ENCODE results near the gene FOLR3. TPM values are rescaled to one million over a fixed set of nuclear protein-coding genes. Genes with fewer than 3 reads are reported as not detected.

FOLR3 gene
- polyA plus RNA-seq, 1 donor (not counting 4 experiments of a cell fraction or from before 2014, with no cell fraction given) = 21.0 TPM

DNA sequence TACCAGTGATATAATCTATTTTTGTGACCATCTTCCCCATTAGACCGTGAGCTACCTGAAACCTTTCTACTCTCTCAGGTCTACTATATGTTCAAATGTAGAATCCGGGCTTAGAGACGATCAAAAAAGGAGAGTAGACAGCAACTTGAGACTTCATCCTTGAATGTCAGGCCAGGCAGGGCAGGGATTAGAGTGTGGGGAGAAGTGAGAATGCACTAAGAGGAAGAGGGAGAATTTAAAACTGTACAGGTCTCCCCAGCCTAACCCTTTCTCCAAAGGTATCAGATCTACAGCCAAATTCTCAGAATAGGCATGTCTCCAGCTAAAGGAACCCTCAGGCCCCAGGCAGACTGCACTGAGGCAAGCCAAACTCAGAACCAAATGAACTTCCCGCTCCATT lies 33.4 kb upstream of the FOLR3 start:
- Histone ChIP-seq H3K27ac (ENCODE audit: control insufficient read depth, insufficient read depth, low read length) (peak overlapping the region; percentile 95), H3K4me3 (ENCODE audit: control insufficient read depth in 2 of 3, extremely low read depth in 1 of 3, insufficient read depth in 2 of 3, low read depth in 1 of 3, low read length in 3 of 3) (peak overlapping the region; percentile 62 to 99 (median 94)), H3K27me3 (ENCODE audit: control insufficient read depth, extremely low read depth, insufficient read depth, low read length) (no peaks in the 10 kb centered on the region), H4K20me1 (ENCODE audit: control insufficient read depth, extremely low read depth, insufficient read depth, low read length) (no peaks in the 10 kb centered on the region), H3K79me2 (ENCODE audit: control insufficient read depth, insufficient read depth, low read length) (peaks cover 44% of the 10 kb centered on the region), H3K9ac (ENCODE audit: control insufficient read depth, extremely low read depth, insufficient read depth, low read length) (peak overlapping the region; percentile 97), H3K4me2 (ENCODE audit: control insufficient read depth, extremely low read depth, insufficient read depth, low read depth, low read length) (peak overlapping the region; percentile 97), H3K9me3 (ENCODE audit: control insufficient read depth, low read depth, low read length) (no peaks in the 10 kb centered on the region), H3K36me3 (ENCODE audit: control insufficient read depth in 2 of 2, extremely low read depth in 1 of 2, insufficient read depth in 2 of 2, low read length in 2 of 2) (peaks cover 16 to 38% of the 10 kb centered on the region in 2 experiments), H2AFZ (ENCODE audit: control insufficient read depth, low read length) (no peak overlapping the region), H3K4me1 (ENCODE audit: control insufficient read depth, extremely low read depth, insufficient read depth, low read length) (peaks cover 36% of the 10 kb centered on the region), H3K9me1 (ENCODE audit: control insufficient read depth, extremely low read depth, insufficient read depth, low read length) (no peaks in the 10 kb centered on the region)
- dilution Hi-C loops (cut with MboI; ENCODE audit: extremely low pct_ligation_motif_present, low sequenced_read_pairs) = no loop called here
- DNase-seq (ENCODE audit: low read depth, low spot score) (no peak), FAIRE-seq (no peak)
- no peak for TF ChIP-seq EZH2 (IDR thresholded peaks at IDR 0.05; ENCODE audit: low read length)
- TF ChIP-seq, protein P1, sequence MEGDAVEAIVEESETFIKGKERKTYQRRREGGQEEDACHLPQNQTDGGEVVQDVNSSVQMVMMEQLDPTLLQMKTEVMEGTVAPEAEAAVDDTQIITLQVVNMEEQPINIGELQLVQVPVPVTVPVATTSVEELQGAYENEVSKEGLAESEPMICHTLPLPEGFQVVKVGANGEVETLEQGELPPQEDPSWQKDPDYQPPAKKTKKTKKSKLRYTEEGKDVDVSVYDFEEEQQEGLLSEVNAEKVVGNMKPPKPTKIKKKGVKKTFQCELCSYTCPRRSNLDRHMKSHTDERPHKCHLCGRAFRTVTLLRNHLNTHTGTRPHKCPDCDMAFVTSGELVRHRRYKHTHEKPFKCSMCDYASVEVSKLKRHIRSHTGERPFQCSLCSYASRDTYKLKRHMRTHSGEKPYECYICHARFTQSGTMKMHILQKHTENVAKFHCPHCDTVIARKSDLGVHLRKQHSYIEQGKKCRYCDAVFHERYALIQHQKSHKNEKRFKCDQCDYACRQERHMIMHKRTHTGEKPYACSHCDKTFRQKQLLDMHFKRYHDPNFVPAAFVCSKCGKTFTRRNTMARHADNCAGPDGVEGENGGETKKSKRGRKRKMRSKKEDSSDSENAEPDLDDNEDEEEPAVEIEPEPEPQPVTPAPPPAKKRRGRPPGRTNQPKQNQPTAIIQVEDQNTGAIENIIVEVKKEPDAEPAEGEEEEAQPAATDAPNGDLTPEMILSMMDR (optimal IDR thresholded peaks at IDR 0.05 in 1 of 3, IDR thresholded peaks at IDR 0.05 in 1 of 3, conservative IDR thresholded peaks at IDR 0.05 in 1 of 3; ENCODE audit: extremely low read depth in 1 of 3, insufficient read depth in 2 of 3, low read length in 3 of 3) = no peak

DNA sequence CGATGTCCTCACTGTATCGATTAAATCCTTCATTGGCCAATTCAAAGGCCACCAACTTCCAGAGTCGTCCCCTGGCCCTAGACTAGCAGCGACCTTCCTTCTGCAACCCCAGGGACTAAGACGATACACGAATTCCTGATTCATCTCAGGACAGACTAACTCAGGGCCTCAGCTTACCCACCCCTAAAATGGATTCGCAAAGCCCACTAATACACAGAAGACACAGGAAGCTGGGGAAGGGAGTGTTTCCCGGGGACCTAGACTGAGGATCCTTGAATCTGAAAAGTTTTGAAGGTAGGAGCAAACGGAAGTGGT lies 32.9 kb upstream of the FOLR3 start:
- Histone ChIP-seq H4K20me1 (ENCODE audit: control insufficient read depth, extremely low read depth, insufficient read depth, low read length) (no peaks in the 10 kb centered on the region), H3K9me3 (ENCODE audit: control insufficient read depth, low read depth, low read length) (no peaks in the 10 kb centered on the region), H3K9me1 (ENCODE audit: control insufficient read depth, extremely low read depth, insufficient read depth, low read length) (no peaks in the 10 kb centered on the region), H3K79me2 (ENCODE audit: control insufficient read depth, insufficient read depth, low read length) (peaks cover 44% of the 10 kb centered on the region), H2AFZ (ENCODE audit: control insufficient read depth, low read length) (no peak overlapping the region), H3K27me3 (ENCODE audit: control insufficient read depth, extremely low read depth, insufficient read depth, low read length) (no peaks in the 10 kb centered on the region), H3K4me1 (ENCODE audit: control insufficient read depth, extremely low read depth, insufficient read depth, low read length) (peaks cover 36% of the 10 kb centered on the region), H3K27ac (ENCODE audit: control insufficient read depth, insufficient read depth, low read length) (peak overlapping the region; percentile 95), H3K9ac (ENCODE audit: control insufficient read depth, extremely low read depth, insufficient read depth, low read length) (peak overlapping the region; percentile 97), H3K4me2 (ENCODE audit: control insufficient read depth, extremely low read depth, insufficient read depth, low read depth, low read length) (peak overlapping the region; percentile 97), H3K4me3 (ENCODE audit: control insufficient read depth in 2 of 3, extremely low read depth in 1 of 3, insufficient read depth in 2 of 3, low read depth in 1 of 3, low read length in 3 of 3) (peak overlapping the region; percentile 62 to 99 (median 94)), H3K36me3 (ENCODE audit: control insufficient read depth in 2 of 2, extremely low read depth in 1 of 2, insufficient read depth in 2 of 2, low read length in 2 of 2) (peaks cover 13 to 41% of the 10 kb centered on the region in 2 experiments)
- FAIRE-seq (no peak), DNase-seq (ENCODE audit: low read depth, low spot score) (no peak)
- no peak for TF ChIP-seq EZH2 (IDR thresholded peaks at IDR 0.05; ENCODE audit: low read length)
- TF ChIP-seq, protein P1 (optimal IDR thresholded peaks at IDR 0.05 in 1 of 3, IDR thresholded peaks at IDR 0.05 in 1 of 3, conservative IDR thresholded peaks at IDR 0.05 in 1 of 3; ENCODE audit: extremely low read depth in 1 of 3, insufficient read depth in 2 of 3, low read length in 3 of 3) = no peak
- dilution Hi-C loops (cut with MboI; ENCODE audit: extremely low pct_ligation_motif_present, low sequenced_read_pairs) = no loop called here

Measured in keratinocyte (primary cell).